Thyroid gland (tissue), 4 donors: ENCODE results near the gene COL6A2.

ENCODE experiments used
- POLR2A ChIP-seq, 2 donors: fragments of 450-650 bp; IDR thresholded peaks; one replicate each; pipeline ENCODE4 v1.6.1; 2017; ENCODE audit warnings: antibody characterized with exemption in 2 of 2, mild to moderate bottlenecking in 2 of 2, moderate library complexity in 1 of 2
- TF ChIP-seq, protein P1 (sequence below), 6 experiments: fragments of 200-600 bp in 3 of 6; fragments of 450-650 bp in 3 of 6; sonication (generic) in 3 of 6; IDR thresholded peaks; one replicate each; pipeline ENCODE4 v1.5.1; 2016 to 2019; ENCODE audit warnings: antibody characterized with exemption in 6 of 6, mild to moderate bottlenecking in 2 of 6, inconsistent platforms in 1 of 6, moderate library complexity in 1 of 6

DNA sequence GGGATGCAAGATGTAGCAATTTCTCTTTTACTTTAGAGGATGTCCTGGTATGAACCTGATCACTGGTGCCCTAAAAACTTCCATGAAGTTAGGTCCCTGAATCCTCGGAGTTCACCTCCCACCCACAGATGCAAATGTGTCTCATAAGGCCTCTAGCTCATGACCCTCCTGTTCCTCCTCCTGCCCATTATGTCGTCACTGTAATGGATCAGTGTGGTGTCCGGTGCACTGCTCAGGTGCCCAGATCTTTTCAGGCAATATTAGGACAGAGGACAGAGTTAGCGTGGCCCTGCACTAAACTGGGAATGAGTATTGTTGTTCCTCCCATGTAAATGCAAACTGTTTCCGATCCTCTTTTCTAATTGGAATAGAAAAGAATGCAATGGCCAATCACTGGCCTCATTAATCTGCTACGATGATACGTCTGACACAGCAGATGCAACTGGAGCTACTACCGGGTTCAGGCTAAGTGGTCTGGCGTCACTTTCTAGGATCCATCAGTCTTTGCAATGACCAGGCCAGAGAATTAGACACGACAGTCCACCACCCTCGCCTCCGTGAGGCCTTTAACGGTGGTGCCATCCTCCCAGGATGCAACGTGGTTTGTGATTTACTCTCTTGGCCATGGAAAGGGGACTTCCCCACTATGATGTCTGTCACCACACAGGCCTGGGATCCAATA is 3.4 kb upstream of the COL6A2 start:
- TF ChIP-seq, protein P1, sequence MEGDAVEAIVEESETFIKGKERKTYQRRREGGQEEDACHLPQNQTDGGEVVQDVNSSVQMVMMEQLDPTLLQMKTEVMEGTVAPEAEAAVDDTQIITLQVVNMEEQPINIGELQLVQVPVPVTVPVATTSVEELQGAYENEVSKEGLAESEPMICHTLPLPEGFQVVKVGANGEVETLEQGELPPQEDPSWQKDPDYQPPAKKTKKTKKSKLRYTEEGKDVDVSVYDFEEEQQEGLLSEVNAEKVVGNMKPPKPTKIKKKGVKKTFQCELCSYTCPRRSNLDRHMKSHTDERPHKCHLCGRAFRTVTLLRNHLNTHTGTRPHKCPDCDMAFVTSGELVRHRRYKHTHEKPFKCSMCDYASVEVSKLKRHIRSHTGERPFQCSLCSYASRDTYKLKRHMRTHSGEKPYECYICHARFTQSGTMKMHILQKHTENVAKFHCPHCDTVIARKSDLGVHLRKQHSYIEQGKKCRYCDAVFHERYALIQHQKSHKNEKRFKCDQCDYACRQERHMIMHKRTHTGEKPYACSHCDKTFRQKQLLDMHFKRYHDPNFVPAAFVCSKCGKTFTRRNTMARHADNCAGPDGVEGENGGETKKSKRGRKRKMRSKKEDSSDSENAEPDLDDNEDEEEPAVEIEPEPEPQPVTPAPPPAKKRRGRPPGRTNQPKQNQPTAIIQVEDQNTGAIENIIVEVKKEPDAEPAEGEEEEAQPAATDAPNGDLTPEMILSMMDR (IDR thresholded peaks at IDR 0.05): no peak
- TF ChIP-seq POLR2A (IDR thresholded peaks at IDR 0.05): no peak
